HG03521 (cell line): ENCODE measurements around the gene NEMP1.
"Not testable (repeated sequence)": the region's sequence is repeated elsewhere in the genome, so short reads cannot be mapped to it uniquely, and the experiment has no call there.

ENCODE experiments used
- ATAC-seq: cut with Tn5 transposase; IDR thresholded peaks from one replicate; pipeline ENCODE4 v1.9.1; 2021; ENCODE audit warnings: mild to moderate bottlenecking, moderate library complexity; ENCODE audit not compliant: unreplicated experiment

NEMP1 gene

DNA sequence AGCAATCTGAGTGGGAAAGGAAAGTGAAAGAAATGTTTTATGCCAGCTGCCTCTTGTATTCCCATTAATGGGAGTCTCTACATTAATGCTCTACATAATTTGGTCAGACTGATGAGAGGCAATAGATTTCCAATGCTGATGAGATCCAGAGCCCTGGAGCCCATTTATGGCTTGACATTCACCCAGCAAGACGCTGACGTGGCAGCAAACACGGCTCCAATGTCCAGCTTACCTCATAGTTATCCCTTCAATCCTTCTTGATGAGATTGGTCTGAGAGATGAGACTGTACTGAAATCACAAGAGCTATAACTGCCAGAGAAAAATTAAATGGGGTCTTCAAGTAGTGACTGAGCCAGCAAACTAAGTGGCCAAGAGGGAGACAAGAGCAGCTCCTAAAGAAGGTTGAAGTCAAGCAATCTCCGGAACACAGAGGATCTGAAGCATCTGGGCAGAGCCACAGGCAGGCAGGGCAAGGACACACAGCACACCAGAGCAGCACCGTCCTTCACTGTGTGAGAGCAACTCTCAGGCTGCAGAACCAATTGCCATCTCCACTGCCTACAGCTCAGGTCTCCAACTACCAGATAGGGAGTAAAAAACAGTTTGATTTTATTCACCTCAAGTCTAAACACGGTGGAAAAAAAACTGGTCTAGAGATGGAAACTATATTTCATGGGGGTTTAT is 21.4 kb downstream of the NEMP1 start:
- no peak for ATAC-seq

DNA sequence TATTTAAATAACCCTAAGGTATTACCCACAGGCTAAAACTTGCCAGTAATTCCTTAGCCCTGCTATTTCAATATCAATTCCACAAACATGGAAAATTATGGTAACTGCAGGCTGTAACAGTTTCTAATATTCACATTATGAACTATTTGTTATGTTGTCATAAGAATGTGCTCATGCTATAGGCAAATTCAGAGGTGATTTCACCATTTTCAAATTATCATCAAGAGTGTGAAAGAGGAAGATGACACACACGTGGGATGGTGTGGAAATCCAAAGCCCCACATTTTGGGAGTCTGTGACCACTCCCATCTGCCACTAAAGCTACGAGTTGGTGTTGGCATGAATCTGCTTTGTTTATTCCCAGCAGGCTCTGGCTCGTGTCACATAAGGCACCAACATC is 22.8 kb downstream of the NEMP1 start:
- ATAC-seq: no peak

DNA sequence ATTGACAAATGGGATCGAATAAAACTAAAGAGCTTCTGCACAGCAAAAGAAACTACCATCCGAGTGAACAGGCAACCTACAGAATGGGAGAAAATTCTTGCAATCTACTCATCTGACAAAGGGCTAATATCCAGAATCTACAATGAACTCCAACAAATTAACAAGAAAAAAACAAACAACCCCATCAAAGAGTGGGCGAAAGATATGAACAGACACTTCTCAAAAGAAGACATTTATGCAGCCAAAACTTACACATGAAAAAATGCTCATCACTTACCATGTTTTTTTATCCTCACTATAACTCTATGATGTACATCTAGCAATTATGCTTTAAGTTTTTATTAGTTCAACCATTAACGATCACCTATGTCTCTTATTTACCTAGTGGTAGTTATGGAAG is 24.7 kb downstream of the NEMP1 start:
- not testable (repeated sequence) for ATAC-seq

DNA sequence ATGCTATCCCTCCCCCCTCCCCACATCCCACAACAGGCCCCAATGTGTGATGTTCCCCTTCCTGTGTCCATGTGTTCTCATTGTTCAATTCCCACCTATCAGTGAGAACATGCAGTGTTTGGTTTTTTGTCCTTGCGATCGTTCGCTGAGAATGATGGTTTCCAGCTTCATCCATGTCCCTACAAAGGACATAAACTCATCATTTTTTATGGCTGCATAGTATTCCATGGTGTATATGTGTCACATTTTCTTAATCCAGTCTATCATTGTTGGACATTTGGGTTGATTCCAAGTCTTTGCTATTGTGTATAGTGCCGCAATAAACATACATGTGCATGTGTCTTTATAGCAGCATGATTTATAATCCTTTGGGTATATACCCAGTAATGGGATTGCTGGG is 25.4 kb downstream of the NEMP1 start:
- ATAC-seq: not testable (repeated sequence)

DNA sequence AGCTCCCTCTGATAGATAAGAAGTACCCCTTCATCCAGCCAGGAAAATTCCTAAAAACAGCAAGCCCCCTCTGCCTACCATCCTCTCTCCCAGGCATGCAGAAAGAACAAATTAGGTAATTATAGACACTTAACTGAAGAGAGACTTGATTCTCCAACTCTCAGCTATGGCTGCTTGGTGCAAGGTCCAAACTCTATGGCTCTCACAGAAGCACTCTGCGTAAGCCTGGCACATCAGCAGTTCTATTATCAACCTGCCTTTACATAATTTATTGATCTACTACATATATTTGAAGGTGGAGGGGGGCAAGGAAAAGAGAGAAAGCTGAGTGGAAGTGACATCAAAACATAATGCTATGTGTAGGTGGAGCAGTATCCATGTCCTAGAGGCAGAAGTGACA is 27.6 kb downstream of the NEMP1 start:
- ATAC-seq: no peak

DNA sequence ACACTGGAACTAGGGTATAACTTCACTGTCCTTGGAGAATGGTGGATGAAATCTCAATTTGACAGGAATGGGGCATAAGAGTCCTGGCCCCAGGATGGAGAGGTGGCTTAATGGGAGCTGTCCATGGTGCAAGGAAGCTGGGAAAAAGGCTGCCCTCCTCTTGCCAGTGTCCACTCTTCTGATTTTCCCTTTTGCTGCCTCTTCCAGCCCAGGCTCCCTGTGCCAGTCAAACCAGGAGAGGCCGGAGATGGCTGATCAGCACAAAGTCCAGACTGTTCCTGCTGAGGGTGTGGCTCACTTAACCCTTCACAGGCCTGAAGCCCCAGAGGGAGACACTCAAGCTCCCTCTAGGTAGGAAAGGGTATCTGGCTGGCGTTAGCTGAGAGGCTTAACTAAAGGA is 28.7 kb downstream of the NEMP1 start, which contains the start of gene MYO1A:
TSS of gene MYO1A (minus strand) at position 240 of the 400 bp plus-strand sequence. CDS start 1,806 bp downstream, outside the sequence.
- no peak for ATAC-seq

DNA sequence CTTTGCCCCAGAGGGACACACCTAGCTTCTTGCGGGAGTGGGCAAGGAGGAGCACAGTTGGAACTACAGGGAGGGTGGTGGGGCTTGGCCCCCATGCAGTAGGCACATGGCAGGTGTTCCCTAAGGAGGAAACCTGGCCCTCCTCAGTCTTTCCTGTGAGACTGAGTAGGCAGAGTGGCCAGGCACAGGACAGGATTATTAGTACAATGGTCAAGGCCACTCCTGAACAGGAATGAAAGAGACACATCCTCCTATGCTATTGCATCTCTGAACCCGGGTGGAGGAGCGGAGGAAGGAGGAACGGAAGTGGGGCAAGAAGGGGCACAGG is 29.5 kb downstream of the NEMP1 start:
- no peak for ATAC-seq

DNA sequence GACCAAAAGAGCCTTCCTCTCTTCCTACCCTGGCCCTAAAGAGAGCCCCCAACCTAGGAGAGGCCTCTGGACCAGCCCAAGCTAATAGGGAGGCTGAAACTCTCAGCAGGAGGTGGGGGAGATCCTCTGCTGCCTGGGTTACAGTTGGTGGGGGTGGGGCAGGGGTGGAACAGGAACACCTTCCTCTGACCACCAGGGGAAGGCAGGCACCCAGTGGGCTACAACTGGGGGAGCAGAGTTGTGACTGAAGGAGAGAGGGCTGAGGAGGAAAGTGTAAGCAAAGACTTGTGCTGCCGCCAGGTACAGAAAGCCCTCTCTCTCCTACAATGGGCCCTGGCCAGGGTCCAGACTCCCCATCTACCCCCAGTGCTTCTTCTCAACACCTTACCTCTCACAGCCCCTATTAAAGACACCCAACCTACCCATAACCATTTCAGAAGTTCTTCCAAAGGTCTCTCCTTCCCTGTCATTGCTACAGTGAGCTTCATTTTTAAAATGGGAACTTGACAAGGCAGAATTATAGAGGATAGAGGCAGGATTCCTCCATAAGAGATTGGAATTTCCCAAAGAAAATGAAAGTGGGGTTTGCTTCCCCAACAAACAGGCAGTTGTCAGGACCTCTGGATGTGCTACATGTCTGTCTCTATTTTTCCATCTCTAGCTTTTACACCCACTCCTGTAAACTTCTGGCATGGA is 30.0 kb downstream of the NEMP1 start:
- ATAC-seq: no peak

DNA sequence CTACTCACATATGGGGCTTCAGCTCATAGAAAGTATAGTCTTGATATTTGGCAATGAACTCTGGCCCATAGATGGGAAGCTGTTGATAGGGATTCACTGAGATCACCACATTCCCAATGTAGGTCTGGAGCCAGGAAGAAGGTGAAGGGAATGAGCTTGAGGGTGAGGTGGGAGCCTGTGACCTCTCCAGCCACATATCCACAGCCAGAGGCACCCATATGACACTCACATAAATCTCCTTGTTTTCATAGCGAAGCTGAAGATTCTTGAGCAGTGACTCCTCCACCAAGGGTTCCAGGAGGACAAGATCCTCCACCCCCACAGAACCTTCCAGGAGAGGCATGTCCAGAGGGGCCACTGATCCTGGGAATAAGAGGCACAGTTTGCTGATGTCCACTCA is 30.6 kb downstream of the NEMP1 start:
- no peak for ATAC-seq

DNA sequence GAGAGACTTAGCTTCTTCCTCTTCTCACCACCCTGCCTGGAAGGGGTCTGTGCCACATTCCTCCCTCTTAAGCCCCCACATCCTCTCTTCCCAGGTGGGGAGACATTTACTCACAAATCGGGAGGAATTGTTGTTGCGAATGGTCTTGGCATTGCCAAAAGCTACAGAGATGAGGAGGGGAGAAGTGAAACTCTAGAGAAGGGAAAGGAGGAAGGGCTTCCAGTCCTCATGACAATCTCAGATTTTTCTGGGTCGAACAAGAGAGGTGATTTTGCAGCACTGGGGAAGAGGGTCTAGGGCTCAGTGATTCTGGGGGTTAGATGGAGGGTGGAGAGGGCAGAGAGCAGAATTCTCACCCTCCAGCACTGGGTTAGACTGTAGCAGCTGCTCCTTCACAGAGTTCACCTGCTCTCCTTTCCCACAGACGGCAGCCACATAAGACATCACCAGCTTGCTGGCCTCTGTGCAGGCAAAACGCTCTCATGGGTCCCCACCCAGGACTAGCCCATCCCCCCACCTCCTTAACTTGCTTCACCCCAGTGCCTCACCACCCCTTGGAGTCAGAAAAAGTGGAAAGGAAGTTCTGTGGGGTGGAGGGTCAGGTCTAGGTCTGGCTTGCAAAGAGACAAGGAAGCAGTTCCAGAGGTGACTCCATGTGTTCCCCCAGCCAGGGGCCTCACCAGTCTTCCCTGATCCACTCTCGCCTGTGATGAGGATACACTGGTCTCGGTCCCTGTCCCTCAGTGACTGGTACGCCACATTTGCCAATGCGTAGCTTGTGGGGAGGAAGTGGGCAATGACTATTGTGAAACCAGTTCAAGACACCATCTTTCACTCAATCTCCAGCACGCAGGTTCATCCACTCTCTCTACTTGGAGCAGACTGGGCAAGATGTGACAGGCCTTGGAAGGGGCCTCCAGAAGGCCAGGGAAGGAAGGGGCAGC is 31.4 kb downstream of the NEMP1 start:
- ATAC-seq: no peak

DNA sequence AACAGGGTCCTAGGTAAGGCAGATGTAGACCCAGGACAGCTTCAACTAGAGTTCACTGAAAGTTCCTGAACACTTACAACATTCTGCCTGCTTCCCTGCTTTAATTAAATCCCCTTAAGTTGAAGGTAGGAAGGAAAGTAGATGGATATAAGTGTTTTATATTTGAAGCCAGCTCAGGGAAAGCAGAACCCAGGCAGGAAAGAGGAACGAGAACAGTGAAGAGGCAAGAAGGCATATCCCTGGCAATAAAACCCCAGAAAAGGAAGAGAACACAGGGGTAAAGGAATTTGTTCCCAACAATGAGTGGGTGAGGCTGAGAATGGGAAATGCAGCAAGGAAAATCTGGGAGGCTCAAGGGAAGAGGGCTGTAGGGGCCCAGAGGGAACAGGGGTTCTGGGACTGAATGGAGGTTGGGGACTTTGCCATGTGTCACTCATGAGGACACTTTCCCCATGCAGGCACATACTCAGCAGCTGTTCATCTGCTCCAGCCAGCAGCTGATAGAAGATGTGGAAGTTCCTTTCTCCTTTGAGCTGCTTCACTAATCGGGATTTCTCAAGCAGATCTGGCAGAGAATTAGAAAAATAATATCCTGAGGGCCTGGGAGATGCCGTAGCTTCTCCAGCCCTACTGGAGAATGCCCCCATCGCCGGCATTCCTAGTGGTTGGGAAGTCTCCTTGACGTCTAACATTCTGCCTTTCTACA is 32.4 kb downstream of the NEMP1 start:
- no peak for ATAC-seq

DNA sequence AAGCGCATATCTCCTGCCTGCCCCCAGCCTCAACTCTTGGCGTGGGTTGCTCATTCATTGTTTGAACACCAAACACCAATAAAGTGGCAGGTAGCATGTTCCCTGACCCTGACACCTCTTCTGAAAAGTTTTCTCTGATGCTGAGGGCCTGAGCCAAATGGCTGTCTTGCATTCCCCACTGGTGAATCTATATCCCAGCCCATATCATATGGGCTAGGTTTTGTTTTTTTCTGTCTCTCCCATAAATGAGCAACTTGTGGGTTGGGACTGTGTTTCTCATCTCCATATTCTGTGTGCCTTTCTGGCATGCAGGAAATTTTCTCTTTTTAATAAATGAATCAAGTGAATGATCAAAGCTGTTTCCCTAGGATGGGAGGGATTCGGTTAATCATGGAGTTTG is 33.7 kb downstream of the NEMP1 start:
- ATAC-seq: no peak

DNA sequence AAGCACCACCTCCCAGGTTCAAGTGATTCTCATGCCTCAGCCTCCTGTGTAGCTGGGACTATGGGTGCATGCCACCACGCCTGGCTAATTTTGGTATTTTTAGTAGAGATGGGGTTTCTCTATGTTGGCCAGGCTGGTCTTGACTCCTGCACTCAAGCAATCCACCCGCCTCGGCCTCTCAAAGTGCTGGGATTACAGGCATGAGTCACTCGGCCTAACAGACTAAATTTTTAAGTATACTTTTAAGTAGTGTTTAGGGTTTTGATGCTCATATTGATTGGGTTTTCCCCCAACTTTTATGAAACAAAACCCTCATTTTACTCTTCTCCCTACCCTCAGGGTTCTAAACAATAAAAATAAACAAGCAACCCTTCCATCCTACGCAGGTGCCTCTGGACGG is 34.1 kb downstream of the NEMP1 start:
- ATAC-seq: no peak

DNA sequence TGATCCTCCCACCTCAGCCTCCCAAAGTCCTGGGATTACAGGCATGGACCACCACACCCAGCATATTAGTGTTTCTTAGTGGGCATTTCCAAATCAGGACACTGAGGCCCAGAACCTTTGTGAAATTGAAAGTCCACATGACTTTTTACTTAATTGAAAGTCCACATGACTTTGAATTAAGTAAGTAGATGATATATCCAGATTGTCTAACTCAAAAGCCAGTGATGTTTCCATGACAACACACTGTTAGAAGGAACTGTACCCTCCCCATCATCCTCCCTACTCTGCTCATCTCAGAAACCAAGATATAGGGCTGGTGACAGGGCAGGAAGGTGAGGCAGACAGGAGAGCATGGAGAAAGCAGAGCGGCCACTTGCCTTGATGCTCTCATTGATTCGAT is 35.9 kb downstream of the NEMP1 start:
- ATAC-seq: no peak

DNA sequence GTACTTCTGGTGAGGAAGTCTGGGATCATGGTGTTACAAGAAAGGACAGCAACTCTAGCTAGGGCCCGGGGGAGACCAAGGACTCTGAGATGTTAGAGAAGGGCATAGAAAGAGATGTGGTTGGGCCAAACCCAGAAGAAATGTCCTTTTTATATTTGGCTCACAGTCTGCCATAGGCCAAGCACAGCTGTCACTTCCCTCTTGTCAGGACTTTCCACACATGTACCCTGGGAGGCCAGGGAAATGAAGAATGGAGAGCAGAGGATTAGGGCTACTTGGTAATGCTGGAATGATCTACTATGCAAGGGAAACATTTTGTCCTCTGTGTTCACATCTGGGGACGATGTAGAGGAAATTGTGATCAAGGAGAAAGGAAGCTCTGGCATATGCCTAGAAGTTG is 37.8 kb downstream of the NEMP1 start:
- ATAC-seq: no peak

DNA sequence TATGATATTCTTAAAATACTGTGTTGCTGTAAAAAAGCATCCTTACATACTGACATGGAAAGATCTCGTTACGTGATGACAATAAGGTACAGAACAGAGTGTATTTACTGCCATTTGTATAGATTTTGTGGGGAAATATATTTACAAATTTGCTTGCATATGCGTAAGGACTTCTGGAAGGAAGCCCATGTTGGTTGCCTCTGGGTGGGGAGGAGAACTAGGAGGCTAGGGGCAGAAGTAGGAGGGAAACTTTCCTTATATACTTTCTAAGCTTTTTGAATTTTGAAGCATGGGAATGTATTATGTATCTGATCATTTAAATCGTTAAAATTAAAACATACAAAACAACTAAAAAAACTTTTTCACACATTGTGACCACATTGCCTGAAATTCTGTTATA is 38.4 kb downstream of the NEMP1 start:
- ATAC-seq: no peak

DNA sequence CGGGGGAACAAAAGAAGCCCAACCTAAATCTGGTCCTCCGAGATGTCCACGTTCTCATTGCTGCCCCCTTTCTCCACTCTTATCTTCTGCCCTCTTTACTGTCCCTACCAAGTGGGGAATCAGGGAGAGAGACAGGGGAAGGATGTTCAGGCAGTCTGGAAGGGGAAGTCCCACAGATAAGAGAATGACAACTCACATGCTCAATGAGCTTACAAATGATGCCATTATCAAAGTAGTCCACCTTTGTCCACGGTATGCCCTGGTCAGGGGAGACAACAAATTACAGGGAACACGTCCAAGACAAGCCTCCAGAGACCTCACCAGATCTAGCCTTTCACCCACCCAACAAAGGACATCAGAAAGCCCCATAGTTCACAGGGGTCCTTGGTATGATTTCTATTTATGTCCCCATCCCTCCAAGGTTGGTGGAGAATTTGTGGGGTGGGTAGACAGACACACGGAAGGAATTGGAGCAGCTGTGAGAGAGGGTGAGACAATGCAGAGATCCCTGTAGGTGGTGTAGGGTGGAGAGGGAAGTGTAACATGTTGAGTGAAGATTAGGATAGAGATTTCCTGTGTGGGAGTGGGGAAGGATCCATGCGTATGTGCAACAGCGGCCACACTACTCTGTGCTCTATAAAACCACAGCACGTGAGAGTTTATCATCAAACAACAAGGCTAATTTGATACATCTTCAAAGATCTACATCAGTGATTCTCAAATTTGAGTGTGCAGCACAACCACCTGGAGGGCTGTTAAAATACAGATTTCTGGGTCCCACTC is 39.4 kb downstream of the NEMP1 start:
- ATAC-seq: no peak

DNA sequence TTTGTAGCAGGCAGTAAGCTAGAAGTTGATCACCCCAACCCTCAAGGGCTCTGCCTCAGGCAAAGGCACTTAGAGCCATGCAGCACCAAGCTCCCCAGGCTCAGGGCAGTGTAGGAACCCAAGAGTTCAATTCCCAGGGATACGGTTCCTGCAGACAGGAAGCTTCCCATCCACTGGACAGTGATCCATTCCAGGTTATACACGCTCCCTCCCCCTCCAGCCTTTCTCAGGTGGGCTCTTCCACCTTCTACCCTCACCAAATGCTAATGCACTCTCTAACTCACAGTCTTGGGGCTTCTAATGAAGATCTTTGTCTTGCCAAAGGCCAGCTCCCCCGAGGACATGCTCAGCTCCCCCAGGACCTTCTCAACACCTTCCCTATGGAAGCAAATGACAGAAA is 41.3 kb downstream of the NEMP1 start:
- no peak for ATAC-seq

DNA sequence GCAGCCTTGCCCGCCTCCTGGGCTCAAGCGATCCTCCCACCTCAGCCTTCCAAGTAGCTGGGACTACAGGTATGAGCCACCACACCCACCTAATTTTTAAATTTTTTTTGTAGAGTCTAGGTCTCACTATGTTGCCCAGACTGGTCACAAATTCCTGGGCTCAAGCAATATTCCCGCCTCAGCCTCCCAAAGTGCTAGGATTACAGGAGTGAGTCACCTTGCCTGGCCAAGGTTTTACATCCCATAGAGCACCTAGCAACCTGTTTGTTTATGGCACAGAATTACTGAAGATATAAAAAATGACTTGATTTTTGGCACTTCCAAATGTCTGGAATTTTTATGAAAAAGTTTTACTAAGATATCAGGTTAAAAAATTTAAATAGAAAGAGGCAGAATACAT is 45.2 kb downstream of the NEMP1 start:
- ATAC-seq: no peak

DNA sequence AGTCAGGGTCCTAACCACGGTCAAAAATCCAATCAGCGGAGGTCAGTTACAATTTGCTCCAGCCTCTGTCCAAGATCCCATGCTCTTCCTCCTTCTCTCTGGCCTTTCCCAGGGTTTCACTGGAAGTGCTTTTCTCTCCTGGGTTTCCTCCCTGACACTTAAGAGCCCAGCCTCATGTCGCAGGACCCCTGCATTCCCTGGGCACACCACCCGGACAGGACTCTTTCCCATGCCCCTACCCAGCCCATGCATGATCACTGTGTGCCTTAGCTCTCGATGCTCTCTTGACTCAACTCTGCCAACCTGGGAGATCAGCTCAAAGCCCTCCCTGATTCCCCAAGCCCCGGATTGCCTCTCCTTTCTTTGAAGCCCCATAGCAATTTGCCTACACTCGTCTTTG is 46.8 kb downstream of the NEMP1 start:
- ATAC-seq: no peak
